DND-41 (cell line): ENCODE results near the gene ATP1A2.

Experiments used
- EZH2 ChIP-seq: IDR thresholded peaks from 3 replicates; pipeline ENCODE4 v1.6.1; 2012; ENCODE audit warnings: borderline replicate concordance, low read depth, mild to moderate bottlenecking, moderate library complexity, low read length, inconsistent platforms; ENCODE audit not compliant: severe bottlenecking
- TF ChIP-seq, protein P1 (sequence below): IDR thresholded peaks from 2 replicates; pipeline ENCODE4 v1.5.1; 2012; ENCODE audit warnings: borderline replicate concordance, low read length, moderate library complexity, mild to moderate bottlenecking; ENCODE audit not compliant: poor library complexity, severe bottlenecking; ENCODE audit errors: extremely low read depth

DNA sequence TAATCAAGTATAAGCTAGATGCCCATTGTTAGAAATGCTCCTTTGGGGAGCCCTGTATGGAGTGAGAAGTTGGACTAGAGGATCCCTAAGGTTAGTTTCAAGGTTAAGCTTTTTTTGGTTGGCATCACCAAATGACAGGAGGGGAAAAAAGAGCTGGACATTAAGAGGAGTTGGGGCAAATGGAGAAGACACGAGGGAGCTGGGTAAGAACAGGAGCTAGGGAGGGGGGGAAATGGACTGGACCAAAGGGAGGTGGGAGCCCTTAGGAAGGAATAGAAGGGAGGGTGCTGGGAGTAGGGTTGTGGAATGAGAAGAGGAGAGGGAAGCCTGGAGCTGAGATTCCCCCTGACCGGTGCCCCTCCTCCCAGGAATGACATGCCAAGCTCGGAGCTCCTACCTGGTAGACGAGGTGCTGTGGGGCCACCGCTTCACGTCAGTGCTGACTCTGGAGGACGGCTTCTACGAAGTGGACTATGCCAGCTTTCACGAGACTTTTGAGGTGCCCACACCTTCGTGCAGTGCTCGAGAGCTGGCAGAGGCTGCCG lies 28.4 kb upstream of the ATP1A2 start:
- TF ChIP-seq, protein P1, sequence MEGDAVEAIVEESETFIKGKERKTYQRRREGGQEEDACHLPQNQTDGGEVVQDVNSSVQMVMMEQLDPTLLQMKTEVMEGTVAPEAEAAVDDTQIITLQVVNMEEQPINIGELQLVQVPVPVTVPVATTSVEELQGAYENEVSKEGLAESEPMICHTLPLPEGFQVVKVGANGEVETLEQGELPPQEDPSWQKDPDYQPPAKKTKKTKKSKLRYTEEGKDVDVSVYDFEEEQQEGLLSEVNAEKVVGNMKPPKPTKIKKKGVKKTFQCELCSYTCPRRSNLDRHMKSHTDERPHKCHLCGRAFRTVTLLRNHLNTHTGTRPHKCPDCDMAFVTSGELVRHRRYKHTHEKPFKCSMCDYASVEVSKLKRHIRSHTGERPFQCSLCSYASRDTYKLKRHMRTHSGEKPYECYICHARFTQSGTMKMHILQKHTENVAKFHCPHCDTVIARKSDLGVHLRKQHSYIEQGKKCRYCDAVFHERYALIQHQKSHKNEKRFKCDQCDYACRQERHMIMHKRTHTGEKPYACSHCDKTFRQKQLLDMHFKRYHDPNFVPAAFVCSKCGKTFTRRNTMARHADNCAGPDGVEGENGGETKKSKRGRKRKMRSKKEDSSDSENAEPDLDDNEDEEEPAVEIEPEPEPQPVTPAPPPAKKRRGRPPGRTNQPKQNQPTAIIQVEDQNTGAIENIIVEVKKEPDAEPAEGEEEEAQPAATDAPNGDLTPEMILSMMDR: no peak
- no peak for TF ChIP-seq EZH2
